AG04450 (cell line): ENCODE data around the gene FHIT. TPM values are rescaled to one million over a fixed set of nuclear protein-coding genes. Genes with fewer than 3 reads are reported as not detected.

Experiments
- CTCF ChIA-PET: fragments of 300-600, 350-600 bp; formaldehyde crosslinking; extraction: SDS; loops from one replicate; lab custom pipeline; 2022; ENCODE audit warnings: antibody characterized with exemption, inconsistent platforms; lab: Charles Lee
- POLR2A ChIA-PET: fragments of 350-600 bp; formaldehyde crosslinking; extraction: SDS; loops from one replicate; lab custom pipeline; 2021; ENCODE audit warnings: antibody characterized with exemption, inconsistent platforms; lab: Yijun Ruan, JAX
- DNase-seq: peaks from one replicate; pipeline ENCODE4 v3.0.0-alpha.2; 2011; ENCODE audit warnings: low read depth, low spot score
- H3K27ac ChIP-seq: one replicate; pipeline ENCODE4 v1.5.1; 2012; ENCODE audit warnings: low read depth, low read length, control low read depth
- H3K27me3 ChIP-seq: one replicate; pipeline ENCODE4 v1.6.0; 2012; ENCODE audit warnings: low read length; ENCODE audit not compliant: control insufficient read depth, insufficient read depth
- H3K4me3 ChIP-seq: 2 replicates; pipeline ENCODE4 v1.5.1; 2011; ENCODE audit warnings: mild to moderate bottlenecking, low read depth, low read length, control low read depth
- H3K9me3 ChIP-seq: 2 replicates; pipeline ENCODE4 v1.5.1; 2012; ENCODE audit warnings: low read length; ENCODE audit not compliant: control insufficient read depth, insufficient read depth
- polyA plus RNA-seq: library from polyadenylated mRNA; depleted of rRNA; stranded (reverse); fragments of >200 nt; gene quantifications from 2 replicates; pipeline ENCODE4 v1.2.3, GENCODE V29; 2011
- TF ChIP-seq, protein P1 (sequence below): IDR thresholded peaks from 2 replicates; pipeline ENCODE4 v1.5.1; 2011; ENCODE audit warnings: low read depth, low read length, control low read depth, inconsistent platforms

FHIT gene
- polyA plus RNA-seq, 1 experiment = 0.17 TPM

DNA sequence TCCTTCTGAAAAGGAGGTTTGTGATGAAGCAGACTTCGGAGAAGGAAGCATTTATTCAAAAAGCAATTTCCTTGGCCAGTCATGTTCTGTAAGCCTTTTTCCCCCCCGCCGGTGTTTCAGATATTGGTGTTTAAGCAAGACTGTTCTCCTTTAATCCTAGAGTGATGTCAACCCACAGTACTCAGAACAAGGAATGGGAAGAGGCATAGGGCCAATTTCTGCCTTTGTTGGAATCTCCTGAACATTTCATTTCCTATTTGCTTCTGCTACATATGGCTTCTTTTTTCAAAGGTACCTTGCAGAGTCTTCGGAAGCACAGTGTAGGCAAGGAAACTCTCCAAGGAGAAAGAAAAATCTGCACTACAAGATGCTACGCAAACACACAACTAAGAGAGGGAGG is 1488.3 kb downstream of the FHIT start:
- no peaks in the 10 kb centered on the region for H3K9me3 ChIP-seq
- ChIA-PET POLR2A (no interaction called here), CTCF (interaction anchor here (1.4 kb wide), 1 partner anchor 94 kb away, joined by 4 read pairs; no protein-coding TSS in a partner anchor)
- DNase-seq = no peak
- no peaks in the 10 kb centered on the region for H3K27me3 ChIP-seq
- TF ChIP-seq, protein P1, sequence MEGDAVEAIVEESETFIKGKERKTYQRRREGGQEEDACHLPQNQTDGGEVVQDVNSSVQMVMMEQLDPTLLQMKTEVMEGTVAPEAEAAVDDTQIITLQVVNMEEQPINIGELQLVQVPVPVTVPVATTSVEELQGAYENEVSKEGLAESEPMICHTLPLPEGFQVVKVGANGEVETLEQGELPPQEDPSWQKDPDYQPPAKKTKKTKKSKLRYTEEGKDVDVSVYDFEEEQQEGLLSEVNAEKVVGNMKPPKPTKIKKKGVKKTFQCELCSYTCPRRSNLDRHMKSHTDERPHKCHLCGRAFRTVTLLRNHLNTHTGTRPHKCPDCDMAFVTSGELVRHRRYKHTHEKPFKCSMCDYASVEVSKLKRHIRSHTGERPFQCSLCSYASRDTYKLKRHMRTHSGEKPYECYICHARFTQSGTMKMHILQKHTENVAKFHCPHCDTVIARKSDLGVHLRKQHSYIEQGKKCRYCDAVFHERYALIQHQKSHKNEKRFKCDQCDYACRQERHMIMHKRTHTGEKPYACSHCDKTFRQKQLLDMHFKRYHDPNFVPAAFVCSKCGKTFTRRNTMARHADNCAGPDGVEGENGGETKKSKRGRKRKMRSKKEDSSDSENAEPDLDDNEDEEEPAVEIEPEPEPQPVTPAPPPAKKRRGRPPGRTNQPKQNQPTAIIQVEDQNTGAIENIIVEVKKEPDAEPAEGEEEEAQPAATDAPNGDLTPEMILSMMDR = no peak
- H3K27ac ChIP-seq = no peak overlapping the region
- no peak overlapping the region for H3K4me3 ChIP-seq

- no peak for DNase-seq
- CTCF ChIA-PET = interaction anchor here (0.7 to 1.2 kb wide), 2 partner anchors 9 to 51 kb away, joined by 3 to 4 read pairs; no protein-coding TSS in a partner anchor
- no peaks in the 10 kb centered on the region for H3K27me3 ChIP-seq
- POLR2A ChIA-PET = no interaction called here
- H3K27ac ChIP-seq = no peak overlapping the region
- TF ChIP-seq, protein P1 = no peak
- no peaks in the 10 kb centered on the region for H3K9me3 ChIP-seq
- no peak overlapping the region for H3K4me3 ChIP-seq
Observed at GRCh38 chr3:59759298-59760031, 1491.8 kb downstream of the FHIT start.

- DNase-seq = no peak
- Histone ChIP-seq H3K27me3 (no peaks in the 10 kb centered on the region), H3K4me3 (no peak overlapping the region), H3K27ac (no peak overlapping the region), H3K9me3 (no peaks in the 10 kb centered on the region)
- POLR2A ChIA-PET = no interaction called here
- CTCF ChIA-PET = interaction anchor here (0.8 to 2.1 kb wide), 3 partner anchors 8 to 99 kb away, joined by 3 to 4 read pairs (median 4); no protein-coding TSS in a partner anchor
- TF ChIP-seq, protein P1 = no peak
Observed at GRCh38 chr3:59758672-59759071, 1492.6 kb downstream of the FHIT start.

GRCh38 chr3:59756934-59757333 is 1494.3 kb downstream of the FHIT start:
- TF ChIP-seq, protein P1 = no peak
- ChIA-PET CTCF (interaction anchor here (0.5 to 2.1 kb wide), 2 partner anchors 101 to 503 kb away, joined by 4 read pairs; no protein-coding TSS in a partner anchor), POLR2A (no interaction called here)
- Histone ChIP-seq H3K4me3 (no peak overlapping the region), H3K27ac (no peak overlapping the region), H3K27me3 (no peaks in the 10 kb centered on the region), H3K9me3 (no peaks in the 10 kb centered on the region)
- DNase-seq = no peak

GRCh38 chr3:59754456-59755129 is 1496.7 kb downstream of the FHIT start:
- Histone ChIP-seq H3K9me3 (no peaks in the 10 kb centered on the region), H3K4me3 (no peak overlapping the region), H3K27ac (no peak overlapping the region), H3K27me3 (no peaks in the 10 kb centered on the region)
- POLR2A ChIA-PET = no interaction called here
- CTCF ChIA-PET = no interaction called here
- DNase-seq = no peak
- TF ChIP-seq, protein P1 = no peak
